ENCODE measurements around the gene NOXA1.

The NOXA1 gene

DNA sequence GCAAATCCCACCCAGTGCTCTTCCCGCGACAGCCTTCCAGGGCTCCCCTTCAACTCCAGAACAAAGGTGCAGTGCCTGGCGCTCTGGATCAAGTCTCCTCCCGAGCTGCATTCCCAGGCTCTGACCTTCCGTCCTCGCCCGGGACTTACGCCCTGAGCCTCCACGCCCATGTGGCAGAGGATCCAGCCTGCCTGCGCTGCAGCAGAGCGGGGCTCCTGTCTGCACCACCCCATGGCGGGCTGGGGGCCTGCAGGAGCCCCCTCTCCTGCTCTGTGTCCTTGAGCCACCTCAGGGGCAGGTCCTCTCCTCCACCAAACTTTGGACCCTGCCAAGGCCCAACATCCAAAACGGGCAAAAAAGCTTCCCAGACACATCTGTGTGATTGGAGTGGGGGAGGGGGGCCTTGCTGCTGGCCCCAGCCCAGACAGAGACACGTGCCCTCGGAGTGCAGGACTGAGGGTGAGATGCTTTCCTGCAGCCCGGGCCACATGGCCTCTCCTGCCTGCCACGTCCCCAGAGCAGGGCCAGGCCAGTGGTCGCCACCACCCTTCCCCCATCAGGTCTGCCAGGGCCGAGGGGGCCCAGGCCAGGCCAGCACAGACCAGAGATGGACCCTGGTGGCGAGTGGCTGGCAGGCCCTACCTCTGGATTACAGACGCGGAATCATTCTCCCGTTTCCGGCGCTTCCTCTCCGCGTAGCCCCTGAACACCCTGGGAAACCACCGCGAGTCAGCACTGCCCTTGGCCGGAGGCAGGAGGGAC lies 31.6 kb downstream of the NOXA1 start:
- DNase-seq (ENCODE audit: low read depth, low spot score) = no peak

DNA sequence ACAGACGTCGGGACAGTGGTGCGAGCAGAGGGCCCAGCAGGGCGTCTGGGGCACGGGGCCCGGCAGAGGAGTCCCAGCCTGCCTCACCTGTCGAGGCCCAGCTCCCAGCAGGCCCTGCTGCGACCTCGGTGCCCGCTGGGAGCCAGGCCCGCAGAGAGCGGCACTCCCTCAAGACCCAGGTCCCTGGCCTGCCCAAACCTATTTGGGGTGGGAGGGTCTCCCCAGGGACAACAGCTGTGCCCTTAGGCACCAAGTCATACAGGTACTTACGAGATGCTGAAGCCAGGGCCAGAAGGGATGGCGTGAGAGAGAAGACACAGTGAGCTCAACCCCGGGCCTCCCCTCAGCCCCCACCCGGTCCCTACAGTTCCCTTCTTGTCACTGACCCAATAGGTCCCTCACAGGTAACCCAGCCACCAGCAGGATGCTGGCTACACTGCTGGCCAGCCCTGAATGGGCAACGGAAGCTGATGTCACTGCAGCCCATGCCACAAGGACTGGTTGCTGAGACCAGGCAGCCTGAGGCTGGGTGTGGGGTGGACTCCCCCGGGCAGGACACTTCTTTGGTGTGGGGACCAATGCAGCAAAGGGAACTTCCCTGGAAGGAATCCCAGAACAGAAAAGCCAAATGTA lies 32.3 kb downstream of the NOXA1 start:
- no peak for DNase-seq (ENCODE audit: low read depth, low spot score)

DNA sequence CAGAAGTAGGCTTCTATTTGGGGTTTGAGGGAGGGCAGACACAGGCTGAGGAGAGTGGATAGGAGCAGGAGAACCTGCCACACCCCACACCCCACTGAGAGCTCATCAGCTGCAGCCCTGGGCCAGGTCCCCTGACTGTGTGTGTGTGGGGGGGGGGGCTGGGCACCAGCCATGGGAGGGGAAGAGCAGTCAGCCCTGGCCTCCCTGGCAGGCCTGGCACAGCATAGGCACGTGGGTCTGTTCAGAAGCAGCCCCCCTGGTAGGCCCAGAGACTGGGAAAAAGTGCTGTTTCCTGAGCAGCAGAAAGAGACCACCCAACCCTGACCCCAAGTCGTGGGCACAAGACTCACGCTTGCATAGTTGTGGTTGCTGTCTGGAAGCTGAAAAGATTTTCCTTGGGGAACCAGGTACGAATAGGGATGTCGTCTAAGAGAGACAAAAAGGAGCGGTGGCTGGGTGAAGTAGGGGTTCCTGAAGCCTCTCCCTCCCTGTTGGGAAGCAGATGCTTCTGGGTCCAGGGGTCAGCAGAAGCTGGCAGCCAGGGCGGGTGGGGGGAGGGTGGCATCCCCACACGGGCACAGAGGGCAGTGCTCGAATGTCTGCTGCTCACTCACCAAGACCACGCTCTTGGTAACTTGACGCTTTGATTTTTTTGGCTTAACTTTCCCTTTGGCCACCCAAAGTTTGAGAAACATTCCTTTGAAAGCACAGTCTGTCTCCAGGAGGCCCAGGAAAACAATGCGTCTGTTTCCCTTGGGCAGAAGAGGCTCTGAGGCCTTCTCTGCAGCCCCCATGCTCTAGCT lies 33.1 kb downstream of the NOXA1 start:
- DNase-seq (ENCODE audit: low read depth, low spot score) = no peak

DNA sequence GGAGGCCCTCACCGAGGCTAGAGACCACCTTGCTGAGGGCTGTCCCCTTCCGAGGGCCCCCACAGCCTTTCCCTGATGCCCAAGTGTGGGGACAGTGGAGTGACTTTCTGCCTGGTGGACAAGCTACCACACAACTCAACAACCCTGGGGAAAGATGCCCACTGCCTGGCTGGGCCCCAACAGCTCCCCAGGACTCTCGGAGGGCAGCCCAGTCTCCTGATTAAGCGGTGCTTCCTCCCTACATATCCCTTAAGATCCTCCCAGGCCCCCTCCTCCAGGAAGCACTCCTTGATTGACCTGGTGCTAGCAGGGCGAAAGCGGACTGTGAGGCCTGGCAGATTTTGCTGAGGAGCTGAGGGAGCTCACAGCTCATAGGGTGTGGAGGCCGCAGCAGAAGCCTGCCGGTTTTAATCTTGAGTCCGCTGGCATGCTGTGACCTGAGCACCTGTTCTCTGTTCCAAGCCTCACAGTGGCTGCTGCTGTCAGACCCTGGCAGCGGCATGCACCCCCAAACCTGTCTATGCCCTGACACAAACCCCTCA lies 33.7 kb downstream of the NOXA1 start:
- no peak for DNase-seq (ENCODE audit: low read depth, low spot score)

DNA sequence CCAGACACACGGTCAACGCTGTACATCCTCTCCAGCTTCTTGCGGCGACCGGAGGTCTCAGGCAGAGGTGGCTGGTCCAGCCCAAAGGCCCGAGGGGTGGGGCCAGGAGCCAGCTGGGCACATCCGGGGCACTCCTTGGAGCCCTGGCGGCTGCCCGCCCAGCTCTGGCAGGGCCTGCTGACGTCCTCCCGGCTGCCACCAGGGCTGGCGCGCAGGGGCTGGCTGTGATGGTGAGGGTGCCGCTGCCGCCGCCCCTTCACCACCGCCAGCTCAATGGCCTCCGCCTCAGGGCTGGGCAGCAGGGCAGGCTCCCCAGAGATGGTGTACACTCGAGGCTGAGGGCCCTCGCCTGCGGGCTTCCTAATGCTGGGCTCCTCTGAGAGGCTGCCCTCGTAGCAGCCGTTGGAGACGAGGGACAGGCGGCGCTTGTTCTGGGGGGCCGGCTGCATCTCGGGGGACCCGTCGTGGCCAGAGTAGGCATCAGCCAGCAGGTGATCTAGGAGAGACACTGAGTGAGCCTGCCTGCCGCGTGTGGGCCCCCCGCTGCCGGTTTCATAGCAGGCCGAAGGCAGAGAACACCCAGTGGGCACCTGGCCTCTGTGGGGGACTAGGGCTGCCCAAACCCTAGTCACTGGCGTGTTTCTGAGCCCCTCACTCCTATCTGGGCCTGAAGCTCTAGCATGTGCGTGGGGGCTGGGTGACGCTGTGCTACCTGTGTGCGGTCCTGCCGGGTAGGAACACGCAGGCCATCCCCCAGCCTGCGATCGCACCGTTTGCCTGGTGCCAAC lies 34.4 kb downstream of the NOXA1 start:
- DNase-seq (ENCODE audit: low read depth, low spot score) = no peak

DNA sequence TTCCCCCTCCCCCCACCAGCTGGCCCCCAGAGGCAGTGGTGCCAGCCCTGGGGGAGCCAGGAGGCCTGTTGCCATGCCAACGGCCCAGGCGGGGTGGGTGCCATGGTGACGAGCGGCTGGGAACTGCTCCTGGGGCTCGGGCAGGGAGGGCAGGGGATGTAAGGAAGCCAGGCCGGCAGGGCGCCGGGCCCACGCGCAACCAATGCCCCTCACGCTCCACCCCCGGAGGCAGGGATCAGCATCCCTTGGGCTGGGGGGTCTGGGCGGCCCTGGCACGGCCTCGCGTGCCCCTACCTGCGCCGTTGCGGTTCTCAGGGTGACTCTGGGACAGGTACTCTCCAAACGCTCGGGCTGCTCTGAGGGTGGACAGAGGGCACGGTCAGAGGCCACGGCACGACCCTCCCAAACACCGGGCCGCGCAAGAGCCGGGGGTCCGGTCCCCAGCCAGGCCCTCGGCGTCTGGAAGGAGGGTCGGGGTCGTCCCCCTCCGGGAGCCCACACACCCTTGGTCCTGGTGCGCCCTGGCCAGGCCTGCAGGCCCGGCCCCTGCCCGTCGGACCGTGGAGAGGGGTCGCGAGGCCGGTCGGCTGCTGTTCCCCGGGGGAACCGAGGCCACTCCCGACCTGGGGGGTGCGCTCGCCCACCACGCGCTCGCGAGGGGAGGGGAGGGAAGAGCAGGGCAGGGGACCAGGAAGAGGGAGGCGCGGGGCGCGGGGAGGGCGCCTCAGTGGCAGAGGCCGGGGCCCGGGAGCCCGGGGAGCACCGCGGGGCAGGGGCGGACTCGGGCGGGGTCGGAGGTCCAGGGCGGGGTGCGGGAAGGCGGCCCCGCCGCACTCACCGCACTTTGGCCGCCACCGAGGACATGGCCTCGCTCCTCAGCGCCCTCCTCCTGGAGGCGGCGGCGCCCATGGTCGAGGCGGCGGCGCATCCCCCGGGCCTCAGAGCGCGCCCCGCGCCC lies 35.3 kb downstream of the NOXA1 start:
- no peak for DNase-seq (ENCODE audit: low read depth, low spot score)

DNA sequence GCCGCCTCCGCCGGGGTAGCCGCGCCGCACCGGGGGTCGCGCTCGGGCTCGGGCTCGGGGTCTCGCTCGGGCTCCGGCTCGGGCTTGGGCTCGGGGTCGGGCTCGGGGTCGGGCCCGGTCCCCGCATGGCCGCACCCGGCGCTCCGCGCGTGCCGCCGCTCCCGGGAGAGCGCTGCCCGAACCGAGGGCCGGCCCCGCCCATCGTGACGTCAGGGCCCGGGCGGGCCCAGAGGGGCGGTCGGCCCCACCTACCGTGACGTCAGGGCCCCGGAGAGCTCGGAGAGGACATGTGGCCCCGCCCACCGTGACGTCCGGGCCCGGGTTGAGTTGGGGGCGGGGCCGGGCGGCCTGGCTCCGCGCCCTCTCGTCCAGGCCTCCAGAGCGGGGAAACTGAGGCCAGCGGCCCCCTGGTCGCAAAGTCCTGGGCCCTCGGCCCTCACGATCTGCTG lies 36.0 kb downstream of the NOXA1 start, which contains the start of gene NSMF:
TSS of gene NSMF (minus strand) at position 183 of the 449 bp plus-strand sequence. CDS start 232 bp downstream, outside the sequence.
- DNase-seq (ENCODE audit: low read depth, low spot score) = peak; percentile 93

DNA sequence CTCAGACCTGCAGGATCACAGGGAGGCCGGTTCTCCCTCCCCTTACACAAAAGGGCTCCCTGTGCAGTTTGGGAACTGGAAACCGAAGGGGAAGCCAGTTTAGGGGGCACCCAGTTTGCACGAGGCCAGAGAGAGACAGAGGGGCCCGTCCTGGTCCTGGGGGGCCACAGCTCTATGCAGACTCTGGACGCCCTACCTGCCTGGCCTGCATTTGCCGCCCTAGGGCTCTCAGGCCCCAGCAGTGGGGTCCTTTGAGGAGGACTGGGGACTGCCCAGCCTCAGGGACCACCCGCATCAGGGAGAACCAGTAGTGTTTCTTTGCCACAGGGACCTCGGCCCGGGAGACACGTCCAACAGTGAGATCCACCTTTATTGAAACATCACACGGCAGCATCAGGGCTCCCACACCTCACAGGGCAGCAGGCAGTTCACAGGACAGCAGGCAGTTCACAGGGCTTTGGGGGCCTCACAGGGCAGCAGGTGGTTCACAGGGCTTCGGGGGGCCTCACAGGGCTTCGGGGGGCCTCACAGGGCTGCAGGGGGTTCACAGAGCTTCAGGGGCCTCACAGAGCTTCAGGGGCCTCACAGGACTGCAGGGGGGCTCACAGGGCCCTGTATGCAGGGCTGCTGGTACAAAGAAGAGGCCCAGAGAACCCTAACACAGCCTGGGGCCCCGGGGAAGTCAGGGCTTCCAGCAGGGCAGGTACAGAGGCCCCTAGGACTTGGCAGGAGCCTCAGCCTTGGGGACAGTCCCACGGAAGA lies 36.6 kb downstream of the NOXA1 start:
- no peak for DNase-seq (ENCODE audit: low read depth, low spot score)

DNA sequence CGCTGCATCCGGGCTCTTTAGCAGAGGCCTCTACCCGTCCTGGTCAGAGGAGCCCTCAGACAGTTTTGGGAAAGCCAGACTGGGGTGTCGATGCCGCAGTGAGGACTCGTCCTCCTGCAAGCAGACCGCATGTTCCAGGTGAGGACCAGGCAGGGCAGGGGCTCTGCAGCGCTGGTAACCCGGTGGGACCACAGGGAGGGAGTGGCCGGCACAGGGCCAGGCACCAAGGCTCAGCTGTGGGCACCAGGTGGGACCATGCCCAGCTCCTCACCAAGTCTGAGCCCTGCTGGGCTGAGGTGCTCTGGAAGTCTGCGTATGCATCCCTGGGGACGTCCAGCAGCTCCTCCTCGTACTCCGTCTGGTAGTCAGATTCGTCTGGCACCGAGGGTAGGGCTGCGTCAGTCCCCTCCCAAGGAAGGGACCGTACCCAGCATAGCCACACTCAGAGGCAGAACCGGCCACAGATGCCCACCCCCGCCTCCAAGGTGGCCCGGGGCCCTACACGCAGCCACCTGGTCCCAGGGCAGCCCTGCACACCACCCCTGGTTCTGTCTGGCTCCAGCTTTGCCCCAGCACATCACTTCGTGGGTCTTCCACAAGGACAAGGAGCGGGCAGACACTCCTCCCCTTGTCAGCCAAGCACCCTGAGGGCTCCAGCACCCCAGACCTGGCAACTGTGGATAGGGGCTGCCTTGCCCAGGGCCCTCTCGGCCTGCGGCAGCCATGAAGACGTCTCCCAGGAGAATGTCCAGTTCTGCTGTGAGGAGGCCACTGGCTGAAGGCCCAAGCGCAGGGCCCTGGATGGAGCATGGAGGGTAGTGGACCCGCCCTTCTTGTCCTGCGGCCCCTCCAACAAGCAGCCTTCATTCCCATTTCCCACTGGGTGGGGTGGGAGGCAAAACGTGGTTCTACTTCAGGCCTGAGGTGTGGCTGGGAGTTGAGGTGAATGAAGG lies 37.4 kb downstream of the NOXA1 start:
- DNase-seq (ENCODE audit: low read depth, low spot score) = no peak

DNA sequence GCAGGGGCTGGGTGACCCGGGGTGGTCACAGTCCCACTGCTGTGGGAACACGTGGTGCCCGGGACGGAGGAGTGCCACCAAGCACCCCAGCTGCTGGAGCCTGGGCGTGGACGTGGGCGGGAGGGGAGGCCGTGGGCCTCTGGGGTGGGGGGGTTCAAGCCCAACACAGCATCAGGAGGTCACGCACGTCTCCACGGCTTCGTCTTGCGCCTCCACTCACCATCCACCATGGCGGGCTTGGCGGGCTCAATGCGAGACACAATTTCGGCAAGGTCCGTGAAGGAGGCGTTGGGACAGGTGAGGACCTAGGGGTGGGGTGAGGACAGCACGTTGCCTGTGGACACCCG lies 38.1 kb downstream of the NOXA1 start:
- DNase-seq (ENCODE audit: low read depth, low spot score) = no peak

DNA sequence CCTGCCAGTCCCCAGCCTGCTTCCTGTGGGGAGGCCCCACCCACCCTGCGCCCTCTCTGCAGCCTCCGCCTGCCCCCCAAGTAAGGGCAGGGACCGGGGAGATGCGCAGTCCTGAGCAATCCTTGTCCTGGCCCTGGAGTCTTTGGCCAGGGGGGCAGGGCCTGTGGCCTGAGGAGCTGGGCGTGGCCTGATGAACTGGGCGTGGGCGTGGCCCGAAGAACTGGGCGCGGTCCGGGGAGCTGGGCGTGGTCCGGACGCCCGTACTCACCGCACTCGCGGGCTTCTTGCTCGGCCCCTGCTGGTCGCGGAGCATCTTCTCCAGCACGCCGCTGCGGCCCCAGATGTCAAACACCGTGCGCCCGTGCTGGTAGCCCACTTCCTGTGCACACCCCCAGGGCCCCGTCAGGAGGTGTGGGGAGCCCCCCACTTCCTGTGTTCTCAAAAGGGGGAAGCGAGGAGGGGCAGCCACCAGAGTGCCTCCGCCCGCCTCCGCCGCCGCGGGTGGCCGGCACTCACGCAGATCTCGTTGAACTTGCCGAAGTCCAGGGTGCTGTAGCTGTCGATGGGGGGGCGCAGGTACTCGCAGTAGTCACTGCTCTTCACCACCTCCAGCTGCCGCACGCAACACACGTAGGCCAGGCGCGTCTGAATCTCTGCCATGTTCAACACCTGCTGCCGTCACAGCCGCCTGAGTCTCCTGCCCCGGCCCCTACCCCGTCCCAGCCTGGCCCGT lies 38.6 kb downstream of the NOXA1 start:
- DNase-seq (ENCODE audit: low read depth, low spot score) = peak; percentile 88

DNA sequence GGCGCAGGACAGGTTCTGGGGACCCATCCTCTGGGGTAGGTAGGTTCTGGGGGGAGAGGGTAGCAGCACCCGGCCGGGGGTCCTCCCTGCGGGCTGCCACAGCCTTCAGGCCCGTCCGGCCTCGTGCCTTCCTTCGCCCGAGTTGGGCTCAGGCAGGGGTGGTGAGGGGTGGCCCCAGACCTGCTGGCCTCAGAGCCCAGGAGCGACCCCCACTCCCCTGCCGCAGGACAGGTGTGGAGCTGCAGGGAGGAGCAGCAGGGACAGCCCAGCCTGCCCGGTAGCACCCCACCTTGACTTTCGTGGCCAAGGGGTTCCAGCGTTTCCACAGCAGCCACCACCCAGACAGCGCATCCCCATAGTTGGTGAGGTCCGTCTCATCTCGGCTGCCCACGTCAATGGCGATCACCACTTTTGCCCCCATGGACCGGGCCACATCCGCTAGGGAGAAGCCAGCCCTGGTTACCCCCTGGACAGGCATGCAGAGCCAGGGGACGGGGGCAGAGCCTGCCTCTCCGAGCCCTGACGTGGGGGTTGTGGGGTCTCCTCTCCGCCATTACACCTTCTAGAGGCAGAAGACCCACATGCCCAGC lies 39.3 kb downstream of the NOXA1 start:
- DNase-seq (ENCODE audit: low read depth, low spot score) = no peak

DNA sequence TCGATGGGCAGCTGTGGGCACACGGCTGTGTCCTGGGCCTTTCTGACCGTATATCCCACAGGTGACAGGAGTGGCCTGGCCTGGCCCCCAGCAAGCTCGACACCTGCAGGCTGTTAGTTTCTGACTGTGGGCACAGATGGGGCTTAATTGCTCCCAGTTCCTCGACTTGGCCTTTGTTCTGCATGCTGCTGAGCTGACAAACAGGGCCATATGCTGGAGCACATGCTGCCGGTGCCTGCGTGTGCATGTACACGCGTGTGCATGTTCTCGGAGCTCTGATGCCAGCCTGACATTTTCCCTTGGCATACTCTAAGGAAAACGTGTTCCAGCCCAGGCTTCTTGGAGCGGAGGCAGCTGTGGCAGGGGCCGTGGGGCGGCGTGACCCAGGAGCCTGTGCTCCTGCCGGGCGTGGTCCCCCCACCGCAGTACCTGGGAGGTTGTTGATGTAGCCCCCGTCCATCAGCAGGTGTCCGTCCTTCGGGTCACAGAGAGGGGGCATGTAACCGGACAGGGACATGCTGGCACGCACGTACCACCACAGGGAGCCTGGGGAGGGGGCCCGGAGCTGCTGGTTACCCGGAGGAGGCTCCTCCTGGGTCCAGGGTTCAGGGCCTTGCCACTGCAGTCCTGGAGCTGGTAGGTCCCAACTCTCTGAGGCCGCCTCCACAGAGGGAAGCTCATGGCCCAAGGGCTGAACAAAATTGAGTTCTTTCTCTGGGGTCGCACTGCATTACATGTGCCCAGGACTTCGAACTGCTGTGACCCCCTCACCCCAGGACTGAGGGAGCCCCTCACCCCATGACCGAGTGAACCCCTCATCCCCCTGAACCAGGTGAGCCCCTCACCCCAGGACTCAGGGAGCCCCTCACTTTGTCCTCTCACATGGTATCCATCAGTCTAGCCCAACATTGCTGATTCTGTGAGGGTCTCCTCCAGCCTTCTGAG lies 40.1 kb downstream of the NOXA1 start:
- DNase-seq (ENCODE audit: low read depth, low spot score) = no peak

DNA sequence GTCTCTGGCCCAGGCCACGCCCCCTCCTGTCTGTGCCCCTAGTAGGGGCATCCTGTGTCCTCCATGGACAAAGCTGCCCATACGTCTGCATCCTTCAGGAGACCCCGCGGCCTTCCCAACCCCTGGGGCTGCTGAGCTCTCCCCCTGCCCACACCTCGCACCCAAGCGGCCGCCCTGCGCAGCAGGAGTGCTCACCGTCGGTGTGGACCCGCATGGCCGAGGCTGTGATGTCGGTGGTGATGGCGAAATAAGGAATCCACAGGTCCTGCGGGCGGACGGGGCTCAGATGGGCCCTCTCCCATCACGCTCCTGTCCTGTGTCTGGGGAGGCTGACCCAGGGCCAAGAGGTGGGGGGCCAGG lies 40.7 kb downstream of the NOXA1 start:
- no peak for DNase-seq (ENCODE audit: low read depth, low spot score)

DNA sequence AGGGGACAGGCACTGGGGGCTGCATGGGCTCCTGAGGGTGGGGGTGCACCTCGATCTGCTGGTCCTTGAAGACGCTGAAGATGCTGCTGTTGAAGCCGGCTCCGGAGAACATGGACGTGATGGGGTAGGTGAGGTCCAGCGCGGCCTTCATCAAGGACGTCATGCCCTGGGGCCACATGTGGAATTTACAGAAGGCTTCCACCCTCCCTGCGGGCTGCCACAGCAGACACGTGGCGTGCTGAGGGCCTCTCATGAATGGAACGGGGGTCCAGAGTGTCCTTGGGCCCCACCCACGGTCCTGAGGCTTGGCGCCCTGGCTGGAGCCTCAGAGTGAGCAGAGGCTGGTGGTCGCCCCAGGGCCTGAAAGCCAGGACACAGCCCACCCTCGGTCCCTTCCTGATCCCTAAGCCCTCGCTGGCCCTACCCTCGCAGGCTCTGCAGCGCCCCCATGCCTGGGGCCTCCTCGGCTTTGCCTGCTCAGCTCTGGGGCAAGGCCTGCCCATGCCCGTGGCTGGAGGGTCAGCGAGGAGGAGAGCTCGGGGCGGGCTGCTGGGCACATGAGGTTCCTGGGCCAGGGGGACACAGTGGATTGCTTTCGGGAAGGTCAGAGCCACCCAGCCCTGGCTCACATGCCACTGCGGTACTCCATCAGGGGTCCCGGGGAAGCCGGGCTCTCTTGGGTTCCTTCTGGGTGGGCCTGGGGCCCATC lies 41.3 kb downstream of the NOXA1 start:
- DNase-seq (ENCODE audit: low read depth, low spot score) = no peak

All from ELF-1 (cell line).